Stomach (tissue), 9 donors: ENCODE data around the gene SLC9A6. TPM values are rescaled to one million over a fixed set of nuclear protein-coding genes. Genes with fewer than 3 reads are reported as not detected.

Source experiments
- DNase-seq, 2 donors: peaks; one replicate each; pipeline versions ENCODE4 v3.0.0 to v3.0.0-alpha.2; 2013 to 2019
- H3K27ac ChIP-seq, 5 donors: fragments of 200-600 bp in 4 of 5; sonication (generic) in 4 of 5; one replicate each; pipeline ENCODE4 v1.5.1; 2013 to 2019; ENCODE audit warnings: mild to moderate bottlenecking in 1 of 5, moderate library complexity in 1 of 5
- H3K27me3 ChIP-seq, 3 donors: fragments of 200-600 bp; sonication (generic); one replicate each; pipeline ENCODE4 v1.5.1; 2017 to 2019; ENCODE audit warnings: mixed run types in 1 of 3
- H3K36me3 ChIP-seq, 4 donors: fragments of 200-600 bp; sonication (generic); 1 replicate in 3 of 4; 2 replicates in 1 of 4; pipeline ENCODE4 v1.5.1; 2016 to 2019
- H3K4me1 ChIP-seq, 4 donors: fragments of 200-600 bp; sonication (generic); one replicate each; pipeline ENCODE4 v1.5.1; 2016 to 2019
- H3K4me3 ChIP-seq, 4 donors: fragments of 200-600 bp; sonication (generic) in 3 of 4; one replicate each; pipeline ENCODE4 v1.5.1; 2016 to 2019; ENCODE audit warnings: mild to moderate bottlenecking in 1 of 4
- H3K9me3 ChIP-seq, 4 donors: fragments of 200-600 bp; sonication (generic); one replicate each; pipeline ENCODE4 v1.5.1; 2016 to 2019
- EP300 ChIP-seq: sonication (generic); formaldehyde crosslinking; IDR thresholded peaks from one replicate; pipeline ENCODE4 v1.6.1; 2017; ENCODE audit warnings: antibody characterized with exemption
- POLR2A ChIP-seq, 4 donors: fragments of 450-650 bp; IDR thresholded peaks; one replicate each; pipeline ENCODE4 v1.6.1; 2016; ENCODE audit warnings: antibody characterized with exemption in 4 of 4, control low read depth in 2 of 4, mild to moderate bottlenecking in 1 of 4, moderate library complexity in 1 of 4
- POLR2AphosphoS5 ChIP-seq, 3 donors: sonication (generic); formaldehyde crosslinking; IDR thresholded peaks; one replicate each; pipeline ENCODE4 v1.6.1; 2016; ENCODE audit warnings: antibody characterized with exemption in 3 of 3
- WGBS, 5 donors: extraction: QIAGEN DNeasy Blood & Tissue Kit in 3 of 5; methylation state at CpG; one replicate each; pipeline versions ENCODE4 v1.1.5 to v1.1.7; 2013 to 2018; 5-methylcytosine and 5-hydroxymethylcytosine counted together
- intact Hi-C: fragments of 100-400 bp; cut with DNase I; formaldehyde crosslinking; loops from one replicate; pipeline ENCODE4 v1.15.1; 2023; ENCODE audit warnings: low total_unique reads
- polyA plus RNA-seq, 3 donors: library from polyadenylated mRNA; stranded (reverse); fragments of 200-250 nt; gene quantifications; one replicate each; pipeline ENCODE4 v1.2.3, GENCODE V29; 2013
- total RNA-seq, 5 donors: library from RNA; depleted of rRNA; stranded (reverse); fragments of >200 nt; gene quantifications; one replicate each; pipeline versions ENCODE4 v1.1.0 to v1.2.3, GENCODE V29; 2014 to 2016
- TF ChIP-seq, protein P1 (sequence below), 7 experiments: fragments of 450-650 bp in 4 of 7; fragments of 200-600 bp in 3 of 7; sonication (generic) in 3 of 7; IDR thresholded peaks; one replicate each; pipeline ENCODE4 v1.5.1; 2016 to 2019; ENCODE audit warnings: antibody characterized with exemption in 7 of 7, control low read depth in 2 of 7, mild to moderate bottlenecking in 1 of 7
- donor health status: healthy with polysubstance abuse.
- donor health status: Bipolar disorder and iron deficiency.
- donor health status: healthy.

Gene SLC9A6
- total and polyA plus RNA-seq, 8 donors: 0.58 to 26.4 (median 5.5) TPM

- no peak for DNase-seq
- Histone ChIP-seq H3K36me3 (peaks cover 0 to 14% (median 7%) of the 10 kb centered on the region in 4 donors), H3K27me3 (no peaks in the 10 kb centered on the region), H3K4me1 (no peaks in the 10 kb centered on the region), H3K4me3 (no peak overlapping the region), H3K9me3 (no peaks in the 10 kb centered on the region), H3K27ac (no peak overlapping the region)
- 58 to 93% (median 79%) methylated on average over 3 of the region's 3 CpGs for WGBS, 5 donors
- no peak for TF ChIP-seq POLR2A (IDR thresholded peaks at IDR 0.05)
- no peak for TF ChIP-seq POLR2AphosphoS5 (IDR thresholded peaks at IDR 0.05)
- no peak for TF ChIP-seq EP300
- TF ChIP-seq, protein P1, sequence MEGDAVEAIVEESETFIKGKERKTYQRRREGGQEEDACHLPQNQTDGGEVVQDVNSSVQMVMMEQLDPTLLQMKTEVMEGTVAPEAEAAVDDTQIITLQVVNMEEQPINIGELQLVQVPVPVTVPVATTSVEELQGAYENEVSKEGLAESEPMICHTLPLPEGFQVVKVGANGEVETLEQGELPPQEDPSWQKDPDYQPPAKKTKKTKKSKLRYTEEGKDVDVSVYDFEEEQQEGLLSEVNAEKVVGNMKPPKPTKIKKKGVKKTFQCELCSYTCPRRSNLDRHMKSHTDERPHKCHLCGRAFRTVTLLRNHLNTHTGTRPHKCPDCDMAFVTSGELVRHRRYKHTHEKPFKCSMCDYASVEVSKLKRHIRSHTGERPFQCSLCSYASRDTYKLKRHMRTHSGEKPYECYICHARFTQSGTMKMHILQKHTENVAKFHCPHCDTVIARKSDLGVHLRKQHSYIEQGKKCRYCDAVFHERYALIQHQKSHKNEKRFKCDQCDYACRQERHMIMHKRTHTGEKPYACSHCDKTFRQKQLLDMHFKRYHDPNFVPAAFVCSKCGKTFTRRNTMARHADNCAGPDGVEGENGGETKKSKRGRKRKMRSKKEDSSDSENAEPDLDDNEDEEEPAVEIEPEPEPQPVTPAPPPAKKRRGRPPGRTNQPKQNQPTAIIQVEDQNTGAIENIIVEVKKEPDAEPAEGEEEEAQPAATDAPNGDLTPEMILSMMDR (IDR thresholded peaks at IDR 0.05): no peak
- intact Hi-C loops: loop anchor here (5.0 kb wide), 1 partner anchor 192 kb away; no protein-coding TSS in a partner anchor
These were observed 39.9 kb downstream of the SLC9A6 start for GRCh38 chrX:136025091-136025490.

DNA sequence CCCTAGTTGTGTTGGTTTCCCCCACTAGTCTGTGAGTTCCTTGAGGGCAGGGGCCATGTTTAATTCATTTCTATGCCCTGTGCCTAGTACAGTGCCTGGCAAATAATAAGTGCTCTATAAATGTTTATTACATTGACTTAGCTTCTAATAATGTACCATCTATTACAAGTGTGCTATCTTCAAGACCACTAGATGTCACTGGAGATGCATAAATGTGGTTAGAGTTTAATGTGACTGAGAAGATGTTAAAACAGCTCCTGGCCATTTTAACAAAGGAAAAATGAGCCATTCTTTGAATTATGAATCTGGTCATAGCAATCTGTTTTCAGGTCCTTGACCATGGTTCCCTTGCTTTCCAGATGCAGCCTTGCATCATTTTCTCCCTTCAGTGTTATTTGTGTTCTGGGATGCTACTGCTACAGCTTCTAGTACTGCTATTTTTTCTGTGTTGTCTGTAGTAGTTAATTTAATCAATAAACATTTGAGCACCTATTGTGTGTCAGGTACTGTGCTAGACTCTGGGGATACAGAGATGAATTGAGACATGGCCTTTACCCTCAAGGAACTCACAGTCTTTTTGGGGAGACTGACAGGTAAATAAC lies 43.2 kb downstream of the SLC9A6 start:
- Histone ChIP-seq H3K9me3 (no peaks in the 10 kb centered on the region), H3K36me3 (peaks cover 0 to 9% (median 3%) of the 10 kb centered on the region in 4 donors), H3K27me3 (peaks cover 0 to 4% (median 0%) of the 10 kb centered on the region in 3 donors), H3K27ac (peak overlapping the region in 2 of 5 donors; percentile 78 to 84), H3K4me3 (no peak overlapping the region), H3K4me1 (no peaks in the 10 kb centered on the region)
- intact Hi-C loops: loop anchor here (5.0 kb wide), 1 partner anchor 189 kb away; no protein-coding TSS in a partner anchor
- TF ChIP-seq POLR2A (IDR thresholded peaks at IDR 0.05) (no peak), POLR2AphosphoS5 (IDR thresholded peaks at IDR 0.05) (no peak), EP300 (no peak)
- TF ChIP-seq, protein P1 (IDR thresholded peaks at IDR 0.05): peak in 5 of 7 experiments; percentile 22 to 43 (median 26)
- peak in 1 of 2 donors; percentile 80 for DNase-seq

DNA sequence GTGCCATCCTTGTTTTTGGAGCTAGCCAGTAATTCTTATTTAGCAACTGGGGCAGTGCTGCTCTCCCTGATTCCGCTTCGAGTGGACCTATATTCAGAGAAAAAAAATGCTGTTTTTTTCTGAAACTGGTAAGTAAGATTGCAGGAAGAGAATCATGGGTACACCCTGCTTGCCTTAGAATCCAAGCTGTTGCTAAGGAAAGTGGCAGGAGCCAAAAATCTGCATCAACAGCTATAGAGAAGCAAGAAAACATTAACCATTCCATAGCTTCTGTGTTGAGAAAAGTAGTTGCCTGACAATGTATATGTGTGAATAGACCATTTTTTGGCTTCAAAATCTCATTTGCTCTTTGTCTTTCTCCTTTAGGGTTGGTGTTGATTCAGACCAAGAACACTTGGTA lies 44.5 kb downstream of the SLC9A6 start:
- no peak for DNase-seq
- peak overlapping the region in 4 of 5 donors; percentile 66 to 84 (median 76) for H3K27ac ChIP-seq
- intact Hi-C loops: loop anchor here (5.0 kb wide), 1 partner anchor 188 kb away; no protein-coding TSS in a partner anchor
- 48 to 90% (median 70%) methylated on average over 2 of the region's 2 CpGs for WGBS, 5 donors
- no peaks in the 10 kb centered on the region for H3K9me3 ChIP-seq
- H3K4me1 ChIP-seq: no peaks in the 10 kb centered on the region
- peaks cover 0 to 4% (median 0%) of the 10 kb centered on the region in 3 donors for H3K27me3 ChIP-seq
- TF ChIP-seq, protein P1 (IDR thresholded peaks at IDR 0.05): no peak
- TF ChIP-seq POLR2AphosphoS5 (IDR thresholded peaks at IDR 0.05) (no peak), EP300 (no peak), POLR2A (IDR thresholded peaks at IDR 0.05) (no peak)
- no peak overlapping the region for H3K4me3 ChIP-seq
- peaks cover 0 to 8% (median 3%) of the 10 kb centered on the region in 4 donors for H3K36me3 ChIP-seq

DNA sequence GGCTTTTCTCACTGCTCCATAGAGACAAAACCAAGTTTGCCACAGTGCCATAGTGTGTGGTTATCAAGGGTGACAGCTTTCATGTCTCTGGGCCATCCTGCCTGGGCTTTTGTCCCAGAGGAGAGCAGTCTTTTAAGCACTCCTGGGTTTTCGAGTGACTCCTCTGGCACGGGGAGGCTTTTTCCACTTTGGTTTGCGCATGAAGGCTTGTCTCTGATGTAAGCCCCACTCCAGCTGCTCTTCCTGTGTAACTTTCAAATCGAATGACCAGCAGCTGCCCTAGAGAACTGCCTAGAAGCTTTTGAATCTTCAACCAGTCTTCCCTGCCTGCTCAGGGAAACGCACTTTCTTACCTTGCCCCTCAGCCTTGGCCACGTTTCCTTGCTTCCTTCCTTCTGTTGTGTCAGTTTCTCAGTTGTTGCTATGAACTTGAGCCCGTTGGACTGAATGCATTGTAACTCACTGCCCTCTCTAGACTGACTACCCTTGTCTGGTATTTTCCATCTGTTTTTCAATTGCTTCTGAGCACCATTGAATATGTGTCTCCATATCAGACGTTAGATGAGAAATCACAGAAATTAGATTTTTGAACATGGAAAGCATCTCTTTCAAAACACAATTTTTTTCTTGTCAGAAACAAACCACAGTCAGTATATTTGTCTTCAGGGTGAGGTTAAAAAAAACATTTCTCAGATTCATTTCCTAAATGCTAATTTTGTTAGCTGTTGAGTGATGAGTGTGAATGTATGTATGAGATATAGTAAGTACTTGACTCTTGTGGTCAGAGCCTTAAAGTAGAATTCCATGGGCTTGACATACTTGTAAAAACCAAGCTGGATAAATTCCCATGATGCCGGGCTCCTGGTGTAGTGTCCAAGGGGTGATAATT lies 45.3 kb downstream of the SLC9A6 start:
- Histone ChIP-seq H3K27ac (peak overlapping the region; percentile 14 to 84 (median 74)), H3K27me3 (peaks cover 0 to 4% (median 0%) of the 10 kb centered on the region in 3 donors), H3K4me1 (no peaks in the 10 kb centered on the region), H3K9me3 (no peaks in the 10 kb centered on the region), H3K36me3 (peaks cover 0 to 4% (median 0%) of the 10 kb centered on the region in 4 donors), H3K4me3 (no peak overlapping the region)
- DNase-seq: peak in 1 of 2 donors; percentile 79
- WGBS, 5 donors: 49 to 67% (median 66%) methylated on average over 9 of the region's 9 CpGs
- peak; percentile 61 for TF ChIP-seq EP300
- TF ChIP-seq POLR2AphosphoS5 (IDR thresholded peaks at IDR 0.05): peak in 1 of 3 donors; percentile 69
- TF ChIP-seq, protein P1 (IDR thresholded peaks at IDR 0.05): no peak
- TF ChIP-seq POLR2A (IDR thresholded peaks at IDR 0.05): no peak
- intact Hi-C loops: no loop called here
